ENCODE results near the gene KANSL1L.

GRCh38 chr2:210195101-210195852, 24.1 kb upstream of the KANSL1L start:
- TF ChIP-seq, protein P1, sequence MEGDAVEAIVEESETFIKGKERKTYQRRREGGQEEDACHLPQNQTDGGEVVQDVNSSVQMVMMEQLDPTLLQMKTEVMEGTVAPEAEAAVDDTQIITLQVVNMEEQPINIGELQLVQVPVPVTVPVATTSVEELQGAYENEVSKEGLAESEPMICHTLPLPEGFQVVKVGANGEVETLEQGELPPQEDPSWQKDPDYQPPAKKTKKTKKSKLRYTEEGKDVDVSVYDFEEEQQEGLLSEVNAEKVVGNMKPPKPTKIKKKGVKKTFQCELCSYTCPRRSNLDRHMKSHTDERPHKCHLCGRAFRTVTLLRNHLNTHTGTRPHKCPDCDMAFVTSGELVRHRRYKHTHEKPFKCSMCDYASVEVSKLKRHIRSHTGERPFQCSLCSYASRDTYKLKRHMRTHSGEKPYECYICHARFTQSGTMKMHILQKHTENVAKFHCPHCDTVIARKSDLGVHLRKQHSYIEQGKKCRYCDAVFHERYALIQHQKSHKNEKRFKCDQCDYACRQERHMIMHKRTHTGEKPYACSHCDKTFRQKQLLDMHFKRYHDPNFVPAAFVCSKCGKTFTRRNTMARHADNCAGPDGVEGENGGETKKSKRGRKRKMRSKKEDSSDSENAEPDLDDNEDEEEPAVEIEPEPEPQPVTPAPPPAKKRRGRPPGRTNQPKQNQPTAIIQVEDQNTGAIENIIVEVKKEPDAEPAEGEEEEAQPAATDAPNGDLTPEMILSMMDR (IDR thresholded peaks at IDR 0.05; ENCODE audit: low read length): peak; percentile 66
- TF ChIP-seq EZH2phosphoT487 (IDR thresholded peaks at IDR 0.05; ENCODE audit: low read length) (no peak), EZH2 (optimal IDR thresholded peaks at IDR 0.05; ENCODE audit: low read depth, low read length) (no peak)

All from MM.1S (cell line).